NCI-H345 treated with DMSO at 0.1 percent for 48 hours (cell line): ENCODE measurements around the gene ACTN4.

Experiments
- DNase-seq: peaks from one replicate; lab custom pipeline; 2025; ENCODE audit not compliant: unreplicated experiment; lab: John Stamatoyannopoulos, UW

The ACTN4 gene

GRCh38 chr19:38708413-38709024, 61.1 kb downstream of the ACTN4 start:
- no peak for DNase-seq

- no peak for DNase-seq
These were observed 61.7 kb downstream of the ACTN4 start for GRCh38 chr19:38709119-38709518.

- DNase-seq = no peak
These were observed 62.4 kb downstream of the ACTN4 start for GRCh38 chr19:38709671-38710415.

- DNase-seq = no peak
These were observed 62.9 kb downstream of the ACTN4 start for GRCh38 chr19:38710416-38710702.

GRCh38 chr19:38710928-38711725, 63.7 kb downstream of the ACTN4 start:
- DNase-seq = no peak

- DNase-seq = no peak
These were observed 64.3 kb downstream of the ACTN4 start for GRCh38 chr19:38711726-38712153.

GRCh38 chr19:38712161-38712748, 64.8 kb downstream of the ACTN4 start:
- no peak for DNase-seq

GRCh38 chr19:38713227-38713649, 65.8 kb downstream of the ACTN4 start:
- no peak for DNase-seq

GRCh38 chr19:38713865-38714264, 66.4 kb downstream of the ACTN4 start:
- DNase-seq = no peak

DNA sequence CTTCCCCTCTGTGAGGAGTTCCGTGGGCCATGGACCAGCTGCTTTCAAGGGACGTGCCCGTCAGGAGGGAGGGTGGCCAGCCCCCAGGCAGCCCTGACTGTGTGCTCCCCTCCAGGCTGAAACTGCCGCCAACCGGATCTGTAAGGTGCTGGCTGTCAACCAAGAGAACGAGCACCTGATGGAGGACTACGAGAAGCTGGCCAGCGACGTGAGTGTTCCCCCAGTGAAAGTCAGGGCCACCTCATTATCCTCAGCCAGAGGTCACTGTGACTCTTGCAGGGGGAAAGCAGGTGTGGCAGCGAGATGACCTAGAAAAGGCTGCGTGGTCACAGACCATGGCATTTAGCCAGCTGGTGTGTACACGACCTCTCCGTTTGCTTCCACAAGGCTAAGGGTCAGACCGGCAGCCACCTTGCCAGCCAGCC, 66.9 kb downstream of the ACTN4 start:
- no peak for DNase-seq

GRCh38 chr19:38715555-38715954, 68.1 kb downstream of the ACTN4 start:
- DNase-seq = no peak

DNA sequence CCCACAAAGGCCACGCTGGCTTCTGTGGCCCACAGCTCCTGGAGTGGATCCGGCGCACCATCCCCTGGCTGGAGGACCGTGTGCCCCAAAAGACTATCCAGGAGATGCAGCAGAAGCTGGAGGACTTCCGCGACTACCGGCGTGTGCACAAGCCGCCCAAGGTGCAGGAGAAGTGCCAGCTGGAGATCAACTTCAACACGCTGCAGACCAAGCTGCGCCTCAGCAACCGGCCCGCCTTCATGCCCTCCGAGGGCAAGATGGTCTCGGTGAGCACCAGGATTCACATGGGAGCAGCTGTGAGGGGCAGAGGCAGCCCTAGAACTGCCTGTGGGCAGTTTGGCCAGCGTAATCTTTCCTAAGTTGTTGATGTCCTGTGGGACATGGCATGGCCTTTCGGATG, 69.6 kb downstream of the ACTN4 start:
- DNase-seq = no peak

DNA sequence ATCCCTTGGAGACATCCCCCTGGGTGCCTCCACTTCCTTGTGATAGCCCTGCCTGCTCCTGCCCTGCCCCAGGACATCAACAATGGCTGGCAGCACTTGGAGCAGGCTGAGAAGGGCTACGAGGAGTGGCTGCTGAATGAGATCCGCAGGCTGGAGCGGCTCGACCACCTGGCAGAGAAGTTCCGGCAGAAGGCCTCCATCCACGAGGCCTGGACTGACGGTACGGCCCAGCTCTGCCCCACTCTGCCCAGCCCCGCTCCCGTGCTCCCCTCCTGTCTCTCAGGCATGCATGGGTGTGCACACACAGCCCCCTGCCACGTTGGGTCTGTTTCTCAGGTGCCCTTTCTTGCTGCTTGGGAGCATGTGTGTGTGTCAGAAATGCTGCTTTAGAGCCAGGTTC, 70.4 kb downstream of the ACTN4 start:
- no peak for DNase-seq

DNA sequence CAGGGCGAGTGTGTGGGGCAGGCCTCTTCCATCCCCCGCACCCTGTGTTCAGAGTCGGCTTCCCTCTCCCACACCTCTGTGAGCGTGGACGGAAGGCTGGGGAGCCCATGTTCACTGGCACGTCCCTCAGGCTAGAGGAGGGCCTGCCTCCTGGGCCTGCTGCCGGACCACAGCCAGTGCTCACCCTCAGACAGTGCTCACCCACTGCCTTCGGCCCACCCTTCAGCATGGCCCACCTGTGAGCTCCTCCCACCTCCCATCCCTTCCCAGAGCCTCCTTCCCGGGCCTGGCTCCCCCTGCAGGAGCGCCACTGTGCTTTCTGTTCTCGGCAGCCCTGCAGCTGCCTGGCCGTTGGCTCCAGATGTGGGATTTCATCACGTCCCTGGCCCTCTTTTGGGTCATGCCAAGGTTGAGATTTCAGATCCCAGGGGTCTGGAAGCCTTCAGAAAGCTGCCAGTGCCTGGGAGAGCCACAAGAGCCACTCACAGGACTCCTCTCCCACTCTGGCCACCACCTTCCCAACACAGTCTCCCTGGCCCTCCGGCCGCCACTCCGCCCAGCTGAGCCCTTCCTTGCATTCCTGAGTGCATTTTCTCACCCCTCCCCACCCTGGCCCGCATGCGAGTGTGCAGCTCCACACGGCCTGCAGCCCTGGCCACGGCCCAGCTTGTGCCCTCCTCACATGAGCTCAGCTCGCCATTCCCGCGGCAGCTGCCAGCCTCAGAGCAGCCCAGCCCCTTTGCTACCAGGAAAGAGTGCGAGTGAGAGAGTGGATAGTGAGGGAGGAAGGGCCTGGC, 71.5 kb downstream of the ACTN4 start:
- no peak for DNase-seq

- no peak for DNase-seq
These were observed 72.5 kb downstream of the ACTN4 start for GRCh38 chr19:38719761-38720558.

DNA sequence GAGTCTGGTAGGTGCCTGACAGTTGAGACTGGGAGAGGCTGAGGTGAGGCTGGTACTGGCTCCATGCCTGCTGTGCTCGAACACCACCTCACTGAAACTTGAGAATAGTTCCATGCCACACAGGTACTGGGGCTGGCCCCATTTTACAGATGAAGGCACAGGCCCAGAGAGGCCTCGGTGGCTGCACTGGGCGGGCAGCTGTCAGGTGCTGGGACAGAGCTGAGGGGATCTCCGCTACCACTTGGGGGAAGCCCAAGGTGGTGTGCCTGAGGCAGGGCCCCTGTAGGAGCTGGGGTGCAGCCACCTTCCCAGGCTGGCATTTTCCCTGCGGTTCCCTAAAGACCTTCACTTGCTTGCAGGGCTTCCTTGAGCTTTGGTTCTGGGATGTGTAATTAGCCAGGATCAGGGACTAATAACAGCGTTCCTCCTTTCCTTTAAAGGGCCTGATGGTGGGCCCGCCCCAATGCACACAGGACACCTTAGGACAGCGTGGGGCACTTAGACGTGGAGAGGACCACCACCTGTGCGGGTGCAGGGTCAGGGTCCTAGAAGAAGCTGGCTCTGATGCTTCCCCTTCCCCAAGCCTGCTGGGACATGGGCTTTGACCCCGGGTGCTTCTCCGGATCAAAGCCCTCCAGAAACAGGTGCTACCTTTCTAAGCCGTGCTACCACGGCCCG, 73.2 kb downstream of the ACTN4 start:
- no peak for DNase-seq

DNA sequence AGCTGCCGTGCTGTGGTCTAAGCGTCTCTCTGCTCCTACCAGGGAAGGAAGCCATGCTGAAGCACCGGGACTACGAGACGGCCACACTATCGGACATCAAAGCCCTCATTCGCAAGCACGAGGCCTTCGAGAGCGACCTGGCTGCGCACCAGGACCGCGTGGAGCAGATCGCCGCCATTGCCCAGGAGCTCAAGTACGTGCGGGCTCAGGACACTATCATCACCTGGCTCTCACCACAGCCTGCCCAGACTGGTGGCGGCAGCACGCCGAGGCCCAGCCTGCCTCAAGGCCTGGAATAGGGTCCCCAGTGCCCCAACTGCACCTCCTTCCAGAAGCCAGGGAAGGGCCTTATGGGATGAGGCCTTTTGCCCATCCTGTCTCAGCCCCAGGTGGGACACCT, 74.0 kb downstream of the ACTN4 start:
- DNase-seq = no peak

DNA sequence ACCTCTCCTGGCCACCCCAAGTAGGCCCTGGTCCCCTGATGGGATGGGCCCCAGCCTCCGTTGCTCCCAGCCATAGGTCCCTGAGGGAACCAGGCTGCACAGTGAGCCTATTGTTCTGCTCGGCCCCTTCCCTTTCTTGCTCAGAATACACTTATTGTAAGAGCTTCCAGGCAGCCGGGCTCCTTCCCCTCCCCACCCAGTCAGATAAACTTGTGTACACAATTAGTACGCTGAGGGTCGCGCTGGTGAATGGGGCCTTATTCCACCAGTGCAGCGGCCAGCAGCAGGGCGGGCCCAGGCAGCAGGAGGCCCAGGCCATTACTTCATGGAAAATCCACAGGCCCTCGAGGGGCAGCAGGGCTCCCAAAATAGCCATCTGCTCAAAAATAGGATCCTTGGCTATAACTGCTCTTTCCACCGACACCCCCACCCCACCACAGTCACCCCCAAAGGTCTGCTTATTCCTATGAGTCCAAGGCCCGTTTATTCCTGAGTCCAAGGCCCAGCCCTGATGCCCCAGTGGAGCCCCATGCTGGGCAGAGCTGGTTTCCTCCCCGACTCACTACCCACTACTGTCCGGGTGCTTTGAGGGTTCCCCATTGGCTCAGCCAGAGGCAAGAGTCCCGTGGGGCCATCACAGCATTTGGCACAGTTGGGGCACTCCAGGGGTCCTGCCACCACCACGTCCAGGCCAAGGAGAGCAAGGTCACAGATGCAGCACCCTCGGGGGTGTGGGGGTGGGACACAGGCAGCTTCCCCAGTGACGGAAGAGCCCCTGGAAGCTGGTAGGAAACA, 74.7 kb downstream of the ACTN4 start:
- no peak for DNase-seq
